ENCODE data around the gene ADAMTS9.

- TF ChIP-seq CTCF (conservative IDR thresholded peaks at IDR 0.05; ENCODE audit: low read length) (no peak), EZH2phosphoT487 (IDR thresholded peaks at IDR 0.05; ENCODE audit: borderline replicate concordance) (no peak)
These were observed 198.9 kb downstream of the ADAMTS9 start for GRCh38 chr3:64488939-64489338.

Data from Loucy (cell line).